Embryonic facial prominence (tissue), 1 donor: ENCODE measurements around the gene LCE1F.

Source experiments
- DNase-seq: peaks from one replicate; pipeline ENCODE4 v3.0.0-alpha.2; 2016; ENCODE audit errors: extremely low spot score

Gene LCE1F

GRCh38 chr1:152776361-152776760, 1.4 kb downstream of the LCE1F start:
- no peak for DNase-seq

- no peak for DNase-seq
Observed at GRCh38 chr1:152777510-152778137, 2.7 kb downstream of the LCE1F start.

GRCh38 chr1:152783095-152783494, 8.2 kb downstream of the LCE1F start:
- DNase-seq, result no peak

- no peak for DNase-seq
Observed at GRCh38 chr1:152786077-152786476, 11.1 kb downstream of the LCE1F start, which contains the start of gene LCE1E. LCE1E (plus strand) TSS chr1:152786257; CDS start chr1:152787300, 1,043 bp downstream.

GRCh38 chr1:152795686-152796085, 20.7 kb downstream of the LCE1F start:
- no peak for DNase-seq

- DNase-seq, result no peak
Observed at GRCh38 chr1:152796421-152796820, 21.5 kb downstream of the LCE1F start, which contains the start of gene LCE1D. LCE1D (plus strand) TSS chr1:152796721; CDS start chr1:152797795, 1,074 bp downstream.

- no peak for DNase-seq
Observed at GRCh38 chr1:152801333-152801732, 26.4 kb downstream of the LCE1F start.

- no peak for DNase-seq
Observed at GRCh38 chr1:152806576-152806975, 31.6 kb downstream of the LCE1F start, which contains the start of gene LCE1C. LCE1C (minus strand) TSS chr1:152806651; CDS start chr1:152805478, 1,173 bp downstream.

- DNase-seq, result no peak
Observed at GRCh38 chr1:152811050-152811449, 36.1 kb downstream of the LCE1F start.

GRCh38 chr1:152811671-152812070, 36.7 kb downstream of the LCE1F start, which contains the start of gene LCE1B:
LCE1B (plus strand) TSS chr1:152811971; CDS start chr1:152812447, 476 bp downstream.
- no peak for DNase-seq

GRCh38 chr1:152817309-152817708, 42.4 kb downstream of the LCE1F start:
- DNase-seq, result no peak

- no peak for DNase-seq
Observed at GRCh38 chr1:152823294-152823693, 48.4 kb downstream of the LCE1F start.

- no peak for DNase-seq
Observed at GRCh38 chr1:152824964-152825363, 50.0 kb downstream of the LCE1F start.
